22Rv1 (cell line): ENCODE results near the gene ANKRD28.

Experiments used
- H3K27ac ChIP-seq: fragments of 450-650 bp; 2 replicates; pipeline ENCODE4 v1.5.1; 2017
- ZFX ChIP-seq: fragments of 450-650 bp; IDR thresholded peaks from 2 replicates; pipeline ENCODE4 v1.6.1; 2017; ENCODE audit warnings: antibody characterized with exemption, borderline replicate concordance
- TF ChIP-seq, protein P1 (sequence below): fragments of 450-650 bp; IDR thresholded peaks from 2 replicates; pipeline ENCODE4 v1.5.1; 2017; ENCODE audit warnings: mild to moderate bottlenecking

The ANKRD28 gene

DNA sequence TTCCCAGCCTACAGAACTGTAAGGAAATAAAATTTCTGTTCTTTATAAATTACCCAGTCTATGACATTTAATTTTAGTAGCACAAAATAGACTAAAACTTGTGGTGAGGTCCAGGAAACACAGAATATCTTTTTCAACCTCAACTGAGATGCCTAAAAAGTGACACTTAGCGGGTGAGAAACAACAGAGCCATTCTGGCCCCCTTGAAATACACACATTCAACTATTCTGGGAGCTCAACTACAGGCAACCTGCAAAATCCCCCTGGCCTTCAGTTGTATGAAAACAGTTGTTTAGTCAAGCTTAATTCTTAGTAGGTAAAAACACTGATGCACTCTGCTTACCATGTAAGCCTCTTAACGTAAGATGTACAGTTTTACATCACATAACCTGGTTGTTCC, 66.8 kb downstream of the ANKRD28 start:
- no peak overlapping the region for H3K27ac ChIP-seq
- no peak for TF ChIP-seq ZFX
- TF ChIP-seq, protein P1, sequence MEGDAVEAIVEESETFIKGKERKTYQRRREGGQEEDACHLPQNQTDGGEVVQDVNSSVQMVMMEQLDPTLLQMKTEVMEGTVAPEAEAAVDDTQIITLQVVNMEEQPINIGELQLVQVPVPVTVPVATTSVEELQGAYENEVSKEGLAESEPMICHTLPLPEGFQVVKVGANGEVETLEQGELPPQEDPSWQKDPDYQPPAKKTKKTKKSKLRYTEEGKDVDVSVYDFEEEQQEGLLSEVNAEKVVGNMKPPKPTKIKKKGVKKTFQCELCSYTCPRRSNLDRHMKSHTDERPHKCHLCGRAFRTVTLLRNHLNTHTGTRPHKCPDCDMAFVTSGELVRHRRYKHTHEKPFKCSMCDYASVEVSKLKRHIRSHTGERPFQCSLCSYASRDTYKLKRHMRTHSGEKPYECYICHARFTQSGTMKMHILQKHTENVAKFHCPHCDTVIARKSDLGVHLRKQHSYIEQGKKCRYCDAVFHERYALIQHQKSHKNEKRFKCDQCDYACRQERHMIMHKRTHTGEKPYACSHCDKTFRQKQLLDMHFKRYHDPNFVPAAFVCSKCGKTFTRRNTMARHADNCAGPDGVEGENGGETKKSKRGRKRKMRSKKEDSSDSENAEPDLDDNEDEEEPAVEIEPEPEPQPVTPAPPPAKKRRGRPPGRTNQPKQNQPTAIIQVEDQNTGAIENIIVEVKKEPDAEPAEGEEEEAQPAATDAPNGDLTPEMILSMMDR: no peak

- no peak overlapping the region for H3K27ac ChIP-seq
- no peak for TF ChIP-seq ZFX
- TF ChIP-seq, protein P1: no peak
Measured at GRCh38 chr3:15728766-15729165, 69.0 kb downstream of the ANKRD28 start.

GRCh38 chr3:15726881-15727280, 70.9 kb downstream of the ANKRD28 start:
- TF ChIP-seq, protein P1: no peak
- no peak for TF ChIP-seq ZFX
- no peak overlapping the region for H3K27ac ChIP-seq

DNA sequence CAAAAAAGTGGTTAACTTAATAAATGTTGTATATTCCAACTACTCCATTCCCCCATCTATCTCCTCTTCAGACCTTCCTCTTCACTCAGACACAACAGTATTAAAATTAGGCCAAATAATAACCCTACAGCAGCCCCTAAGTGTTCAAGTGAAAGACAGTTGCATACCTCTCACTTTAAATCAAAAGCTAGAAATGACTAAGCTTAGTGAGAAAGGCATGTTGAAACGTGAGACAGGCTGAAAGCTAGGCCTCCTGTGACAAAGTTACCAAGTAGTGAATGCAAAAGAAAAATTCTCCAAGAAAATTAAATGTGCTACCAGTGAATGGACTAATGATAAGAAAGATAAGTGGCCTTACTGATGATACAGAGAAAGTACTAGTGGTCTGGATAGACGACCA, 71.7 kb downstream of the ANKRD28 start:
- H3K27ac ChIP-seq: no peak overlapping the region
- TF ChIP-seq, protein P1: no peak
- TF ChIP-seq ZFX: no peak

DNA sequence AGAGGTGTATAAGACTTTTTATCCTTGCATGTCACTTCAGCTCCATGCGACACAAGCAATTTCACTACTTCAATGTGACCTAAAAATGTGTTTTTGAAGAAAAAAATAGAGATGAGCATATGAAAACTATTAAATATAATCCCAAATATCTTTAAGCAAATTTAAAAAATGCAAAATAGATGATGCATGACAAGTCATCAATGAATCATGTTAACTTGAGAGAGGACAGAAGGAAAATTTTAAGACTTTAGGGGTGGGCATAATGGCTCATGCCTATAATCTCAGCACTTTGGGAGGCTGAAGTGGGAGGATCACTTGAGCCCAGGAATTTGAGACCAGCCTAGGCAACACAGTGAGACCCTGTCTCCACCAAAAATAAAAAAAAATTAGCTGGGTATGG, 73.3 kb downstream of the ANKRD28 start:
- TF ChIP-seq ZFX: no peak
- TF ChIP-seq, protein P1: no peak
- no peak overlapping the region for H3K27ac ChIP-seq

DNA sequence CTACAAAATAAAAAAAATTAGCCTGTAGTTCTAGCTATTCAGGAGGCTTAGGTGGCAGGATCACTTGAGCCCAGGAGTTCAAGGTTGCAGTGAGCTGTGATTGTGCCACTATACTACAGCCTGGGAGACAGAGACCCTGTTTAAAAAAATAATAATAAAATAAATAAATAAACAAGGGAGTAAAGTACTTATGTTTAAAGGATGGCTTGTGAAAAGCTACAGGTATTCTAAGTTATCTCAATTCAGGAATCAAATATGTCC, 74.2 kb downstream of the ANKRD28 start:
- TF ChIP-seq, protein P1: no peak
- no peak for TF ChIP-seq ZFX
- H3K27ac ChIP-seq: no peak overlapping the region

GRCh38 chr3:15722877-15723623, 74.7 kb downstream of the ANKRD28 start:
- TF ChIP-seq, protein P1: no peak
- H3K27ac ChIP-seq: no peak overlapping the region
